Measurements from ENCODE around the gene ABL1. TPM values are rescaled to one million over a fixed set of nuclear protein-coding genes. Genes with fewer than 3 reads are reported as not detected.

ABL1 gene
- total RNA-seq, 1 donor from 2014 or later = 113 TPM

- Histone ChIP-seq H2AFZ (ENCODE audit: low read depth, low read length) (no peak overlapping the region), H3K9me3 (ENCODE audit: insufficient read depth, low read depth, low read length) (no peaks in the 10 kb centered on the region), H4K20me1 (ENCODE audit: insufficient read depth, low read length) (peaks cover 56% of the 10 kb centered on the region), H3K27ac (ENCODE audit: low read depth, low read length) (peak overlapping the region; percentile 99), H3K36me3 (ENCODE audit: insufficient read depth, low read length) (no peaks in the 10 kb centered on the region), H3K4me3 (ENCODE audit: insufficient read depth, low read depth, low read length) (no peak overlapping the region), H3K4me1 (ENCODE audit: insufficient read depth, low read length) (peaks cover 57% of the 10 kb centered on the region), H3K9ac (ENCODE audit: low read length) (no peak overlapping the region), H3K79me2 (ENCODE audit: insufficient read depth, low read length) (peaks cover 77% of the 10 kb centered on the region), H3K27me3 (ENCODE audit: insufficient read depth, low read length) (no peaks in the 10 kb centered on the region), H3K4me2 (ENCODE audit: low read length) (no peak overlapping the region)
- H3K27me3 Mint-ChIP-seq (ENCODE audit: low read depth, unreplicated experiment) = no peaks in the 10 kb centered on the region
- peaks cover 3% of the 10 kb centered on the region for H3K36me3 Mint-ChIP-seq (ENCODE audit: low read depth, unreplicated experiment)
- FAIRE-seq = no peak
- no peaks in the 10 kb centered on the region for H3K9me3 Mint-ChIP-seq (ENCODE audit: unreplicated experiment)
- H3K4me1 Mint-ChIP-seq (ENCODE audit: low read depth, unreplicated experiment) = peaks cover 78% of the 10 kb centered on the region
- H3K27ac Mint-ChIP-seq (ENCODE audit: unreplicated experiment) = peak overlapping the region; percentile 9
- H3K4me3 Mint-ChIP-seq (ENCODE audit: unreplicated experiment) = no peak overlapping the region
- DNase-seq (ENCODE audit: low read depth) = no peak
- TF ChIP-seq EZH2 (IDR thresholded peaks at IDR 0.05; ENCODE audit: insufficient read depth, low read length) (no peak), CTCF (IDR thresholded peaks at IDR 0.05; ENCODE audit: insufficient read depth, low read depth, low read length) (no peak)
These were observed 8.2 kb downstream of the ABL1 start for GRCh38 chr9:130843049-130843908.

GRCh38 chr9:130844044-130844451 is 9.0 kb downstream of the ABL1 start:
- peak overlapping the region; percentile 85 for H3K4me2 ChIP-seq (ENCODE audit: low read length)
- TF ChIP-seq EZH2 (IDR thresholded peaks at IDR 0.05; ENCODE audit: insufficient read depth, low read length) = no peak
- no peak for TF ChIP-seq CTCF (IDR thresholded peaks at IDR 0.05; ENCODE audit: insufficient read depth, low read depth, low read length)
- H3K4me1 ChIP-seq (ENCODE audit: insufficient read depth, low read length) = peaks cover 58% of the 10 kb centered on the region
- H3K79me2 ChIP-seq (ENCODE audit: insufficient read depth, low read length) = peaks cover 77% of the 10 kb centered on the region
- H3K4me3 ChIP-seq (ENCODE audit: insufficient read depth, low read depth, low read length) = no peak overlapping the region
- no peaks in the 10 kb centered on the region for H3K9me3 ChIP-seq (ENCODE audit: insufficient read depth, low read depth, low read length)
- H3K36me3 ChIP-seq (ENCODE audit: insufficient read depth, low read length) = no peaks in the 10 kb centered on the region
- peaks cover 48% of the 10 kb centered on the region for H4K20me1 ChIP-seq (ENCODE audit: insufficient read depth, low read length)
- Mint-ChIP-seq H3K4me1 (ENCODE audit: low read depth, unreplicated experiment) (peaks cover 70% of the 10 kb centered on the region), H3K27ac (ENCODE audit: unreplicated experiment) (peak overlapping the region; percentile 56), H3K4me3 (ENCODE audit: unreplicated experiment) (no peak overlapping the region), H3K9me3 (ENCODE audit: unreplicated experiment) (no peaks in the 10 kb centered on the region), H3K27me3 (ENCODE audit: low read depth, unreplicated experiment) (no peaks in the 10 kb centered on the region), H3K36me3 (ENCODE audit: low read depth, unreplicated experiment) (peaks cover 3% of the 10 kb centered on the region)
- DNase-seq (ENCODE audit: low read depth) (no peak), FAIRE-seq (no peak)
- H2AFZ ChIP-seq (ENCODE audit: low read depth, low read length) = no peak overlapping the region
- no peak overlapping the region for H3K9ac ChIP-seq (ENCODE audit: low read length)
- H3K27ac ChIP-seq (ENCODE audit: low read depth, low read length) = peak overlapping the region; percentile 99
- no peaks in the 10 kb centered on the region for H3K27me3 ChIP-seq (ENCODE audit: insufficient read depth, low read length)

GRCh38 chr9:130845254-130845653 is 10.2 kb downstream of the ABL1 start:
- H3K4me1 ChIP-seq (ENCODE audit: insufficient read depth, low read length) = peaks cover 58% of the 10 kb centered on the region
- no peak overlapping the region for H2AFZ ChIP-seq (ENCODE audit: low read depth, low read length)
- DNase-seq (ENCODE audit: low read depth) (no peak), FAIRE-seq (no peak)
- peaks cover 40% of the 10 kb centered on the region for H4K20me1 ChIP-seq (ENCODE audit: insufficient read depth, low read length)
- peak overlapping the region; percentile 20 for H3K4me3 ChIP-seq (ENCODE audit: insufficient read depth, low read depth, low read length)
- peak overlapping the region; percentile 90 for H3K9ac ChIP-seq (ENCODE audit: low read length)
- no peaks in the 10 kb centered on the region for H3K9me3 ChIP-seq (ENCODE audit: insufficient read depth, low read depth, low read length)
- H3K9me3 Mint-ChIP-seq (ENCODE audit: unreplicated experiment) = no peaks in the 10 kb centered on the region
- H3K27ac Mint-ChIP-seq (ENCODE audit: unreplicated experiment) = peak overlapping the region; percentile 98
- peak overlapping the region; percentile 73 for H3K4me3 Mint-ChIP-seq (ENCODE audit: unreplicated experiment)
- peaks cover 77% of the 10 kb centered on the region for H3K79me2 ChIP-seq (ENCODE audit: insufficient read depth, low read length)
- H3K27me3 ChIP-seq (ENCODE audit: insufficient read depth, low read length) = no peaks in the 10 kb centered on the region
- H3K36me3 ChIP-seq (ENCODE audit: insufficient read depth, low read length) = no peaks in the 10 kb centered on the region
- peaks cover 3% of the 10 kb centered on the region for H3K36me3 Mint-ChIP-seq (ENCODE audit: low read depth, unreplicated experiment)
- peak overlapping the region; percentile 99 for H3K27ac ChIP-seq (ENCODE audit: low read depth, low read length)
- TF ChIP-seq CTCF (IDR thresholded peaks at IDR 0.05; ENCODE audit: insufficient read depth, low read depth, low read length) (no peak), EZH2 (IDR thresholded peaks at IDR 0.05; ENCODE audit: insufficient read depth, low read length) (no peak)
- peak overlapping the region; percentile 85 for H3K4me2 ChIP-seq (ENCODE audit: low read length)
- peaks cover 68% of the 10 kb centered on the region for H3K4me1 Mint-ChIP-seq (ENCODE audit: low read depth, unreplicated experiment)
- no peaks in the 10 kb centered on the region for H3K27me3 Mint-ChIP-seq (ENCODE audit: low read depth, unreplicated experiment)

Data from astrocyte (in vitro differentiated cells and primary cell).